Measurements from ENCODE around the gene PLEKHJ1. TPM values are rescaled to one million over a fixed set of nuclear protein-coding genes. Genes with fewer than 3 reads are reported as not detected.

Gene PLEKHJ1
- polyA plus RNA-seq, 2 of the 4 experiments (the other 2 are of a cell fraction) = 19.9 to 33.9 TPM

DNA sequence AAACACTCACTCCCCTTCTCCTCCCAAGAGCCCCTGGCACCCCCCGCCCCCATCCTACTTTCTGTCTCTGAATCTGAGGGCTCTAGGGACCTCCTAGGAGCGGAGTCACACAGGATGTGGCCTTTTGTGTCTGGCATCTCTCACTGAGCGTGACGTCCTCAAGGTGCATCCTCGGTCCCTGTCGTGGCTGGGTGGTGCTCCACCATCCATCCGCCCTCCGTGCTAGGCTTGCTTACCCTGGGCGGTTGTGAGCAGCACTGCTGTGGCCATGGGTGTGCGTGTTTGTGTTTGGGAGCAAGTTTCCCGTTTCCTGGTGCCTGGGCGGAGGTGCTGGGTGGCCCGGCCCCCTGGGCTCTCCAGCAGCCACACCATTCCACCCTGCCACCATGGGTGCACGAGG is 12.2 kb downstream of the PLEKHJ1 start:
- FAIRE-seq (no peak), DNase-seq (ENCODE audit: low read depth in 1 of 2, low spot score in 1 of 2) (no peak), ATAC-seq (no peak)
- no peak for TF ChIP-seq HMGXB4 (CRISPR knock-in tag; IDR thresholded peaks at IDR 0.05; ENCODE audit: borderline replicate concordance)
- TF ChIP-seq HOXB5 (CRISPR knock-in tag; IDR thresholded peaks at IDR 0.05) = no peak
- no peak for TF ChIP-seq HDAC2 (IDR thresholded peaks at IDR 0.05)
- TF ChIP-seq SMC3 (IDR thresholded peaks at IDR 0.05) = no peak
- no peak for TF ChIP-seq ZNF302 (CRISPR knock-in tag; IDR thresholded peaks at IDR 0.05)
- TF ChIP-seq POLR2AphosphoS2 (conservative IDR thresholded peaks at IDR 0.05; ENCODE audit: low read length) = no peak
- TF ChIP-seq HOXB13 (CRISPR knock-in tag; IDR thresholded peaks at IDR 0.05; ENCODE audit: low read depth) = no peak
- no peak for TF ChIP-seq EHMT2 (IDR thresholded peaks at IDR 0.05; ENCODE audit: low read depth)
- TF ChIP-seq, protein P1, sequence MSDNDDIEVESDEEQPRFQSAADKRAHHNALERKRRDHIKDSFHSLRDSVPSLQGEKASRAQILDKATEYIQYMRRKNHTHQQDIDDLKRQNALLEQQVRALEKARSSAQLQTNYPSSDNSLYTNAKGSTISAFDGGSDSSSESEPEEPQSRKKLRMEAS (IDR thresholded peaks at IDR 0.05) = no peak
- TF ChIP-seq REST (IDR thresholded peaks at IDR 0.05) = no peak
- TF ChIP-seq CEBPB (IDR thresholded peaks at IDR 0.05) = no peak
- no peak for TF ChIP-seq CHD4 (IDR thresholded peaks at IDR 0.05; ENCODE audit: borderline replicate concordance)
- no peak for TF ChIP-seq KDM1A (IDR thresholded peaks at IDR 0.05; ENCODE audit: low read depth)
- no peak for TF ChIP-seq JUNB (IDR thresholded peaks at IDR 0.05)
- TF ChIP-seq NFE2L2 (conservative IDR thresholded peaks at IDR 0.05; ENCODE audit: low read length) = no peak
- CTCF ChIA-PET = no interaction called here
- H3K4me3 ChIP-seq = no peak overlapping the region
- H3K9me3 ChIP-seq = no peaks in the 10 kb centered on the region
- H3K4me2 ChIP-seq = no peak overlapping the region
- H3K27ac ChIP-seq = no peak overlapping the region
- 82% methylated on average over 5 of the region's 14 CpGs for WGBS (ENCODE audit: missing lambda C conversion rate)
- POLR2A ChIA-PET = no interaction called here
- peaks cover 12% of the 10 kb centered on the region; the same call in 2 of the 3 replicates for H3K4me1 ChIP-seq

- Histone ChIP-seq H3K4me2 (no peak overlapping the region), H3K27ac (no peak overlapping the region), H3K4me1 (peaks cover 12% of the 10 kb centered on the region; the same call in 2 of the 3 replicates), H3K4me3 (no peak overlapping the region), H3K9me3 (no peaks in the 10 kb centered on the region)
- 100% methylated on average over 6 of the region's 18 CpGs for WGBS (ENCODE audit: missing lambda C conversion rate)
- POLR2A ChIA-PET = no interaction called here
- no peak for DNase-seq (ENCODE audit: low read depth in 1 of 2, low spot score in 1 of 2)
- ATAC-seq = no peak
- CTCF ChIA-PET = interaction anchor here (2.1 to 2.7 kb wide), 2 partner anchors 10 to 67 kb away, joined by 6 to 9 read pairs; no protein-coding TSS in a partner anchor
- no peak for TF ChIP-seq HOXB5 (CRISPR knock-in tag; IDR thresholded peaks at IDR 0.05)
- no peak for TF ChIP-seq KDM5A (IDR thresholded peaks at IDR 0.05)
- TF ChIP-seq NR3C1 (IDR thresholded peaks at IDR 0.05) = no peak
- no peak for TF ChIP-seq HOXB13 (CRISPR knock-in tag; IDR thresholded peaks at IDR 0.05; ENCODE audit: low read depth)
- no peak for TF ChIP-seq ZFP36 (IDR thresholded peaks at IDR 0.05; ENCODE audit: borderline replicate concordance, partially characterized antibody)
- TF ChIP-seq ELK1 (IDR thresholded peaks at IDR 0.05; ENCODE audit: low read depth, low read length) = no peak
- TF ChIP-seq HDAC2 (IDR thresholded peaks at IDR 0.05) = no peak
- no peak for TF ChIP-seq NFE2L2 (conservative IDR thresholded peaks at IDR 0.05; ENCODE audit: low read length)
- TF ChIP-seq, protein P1 (IDR thresholded peaks at IDR 0.05) = no peak
- no peak for TF ChIP-seq JUNB (IDR thresholded peaks at IDR 0.05)
- TF ChIP-seq RNF2 (IDR thresholded peaks at IDR 0.05; ENCODE audit: borderline replicate concordance, low read depth) = no peak
- TF ChIP-seq HEYL (CRISPR knock-in tag; IDR thresholded peaks at IDR 0.05) = no peak
- no peak for TF ChIP-seq HMGXB4 (CRISPR knock-in tag; IDR thresholded peaks at IDR 0.05; ENCODE audit: borderline replicate concordance)
- TF ChIP-seq BHLHE40 (IDR thresholded peaks at IDR 0.05; ENCODE audit: low read depth, low read length) = no peak
- TF ChIP-seq REST (IDR thresholded peaks at IDR 0.05) = no peak
- FAIRE-seq = no peak
These were observed 12.7 kb downstream of the PLEKHJ1 start for GRCh38 chr19:2223391-2223790.

Data from A549 (cell line).